Stimulated activated CD8-positive, alpha-beta memory T cell treated with anti-CD3 and anti-CD28 coated beads, Interleukin-12 subunit alpha, Interleukin-12 subunit beta, amount 100 ng/mL, for 1 hour (primary cell): ENCODE results near the gene EDAR.

Experiments used
- DNase-seq: peaks from one replicate; pipeline ENCODE4 v3.0.0-alpha.2; 2020; ENCODE audit warnings: low read depth

EDAR gene

GRCh38 chr2:108988796-108989713, at the start of gene EDAR:
TSS of gene EDAR (minus strand) at chr2:108989220. CDS start at chr2:108931014, 58,206 bp downstream.
- no peak for DNase-seq

- DNase-seq, result no peak
Observed at GRCh38 chr2:109033171-109033570, 44.2 kb upstream of the EDAR start.

- DNase-seq, result peak; percentile 25
Observed at GRCh38 chr2:109032229-109032820, 43.3 kb upstream of the EDAR start.

GRCh38 chr2:109031476-109032228, 42.6 kb upstream of the EDAR start:
- peak; percentile 50 for DNase-seq

GRCh38 chr2:109030870-109031475, 42.0 kb upstream of the EDAR start:
- DNase-seq, result peak; percentile 8

- DNase-seq, result no peak
Observed at GRCh38 chr2:109029490-109030201, 40.6 kb upstream of the EDAR start.

- no peak for DNase-seq
Observed at GRCh38 chr2:109028738-109029489, 39.9 kb upstream of the EDAR start.

GRCh38 chr2:109028277-109028676, 39.3 kb upstream of the EDAR start:
- DNase-seq, result no peak

GRCh38 chr2:109027702-109028101, 38.7 kb upstream of the EDAR start:
- no peak for DNase-seq

- DNase-seq, result no peak
Observed at GRCh38 chr2:109024477-109024876, 35.5 kb upstream of the EDAR start.

- no peak for DNase-seq
Observed at GRCh38 chr2:109021895-109022300, 32.9 kb upstream of the EDAR start.

- no peak for DNase-seq
Observed at GRCh38 chr2:109020217-109020637, 31.2 kb upstream of the EDAR start.

GRCh38 chr2:109018452-109018851, 29.4 kb upstream of the EDAR start:
- no peak for DNase-seq

GRCh38 chr2:109017017-109017416, 28.0 kb upstream of the EDAR start:
- no peak for DNase-seq

GRCh38 chr2:109016376-109016775, 27.4 kb upstream of the EDAR start:
- DNase-seq, result no peak

GRCh38 chr2:109014476-109014875, 25.5 kb upstream of the EDAR start:
- no peak for DNase-seq

- DNase-seq, result no peak
Observed at GRCh38 chr2:109013051-109013450, 24.0 kb upstream of the EDAR start.

- DNase-seq, result no peak
Observed at GRCh38 chr2:109009920-109010610, 21.0 kb upstream of the EDAR start.

- no peak for DNase-seq
Observed at GRCh38 chr2:109006971-109007370, 18.0 kb upstream of the EDAR start.

- no peak for DNase-seq
Observed at GRCh38 chr2:109005686-109006204, 16.7 kb upstream of the EDAR start.
